Liver (tissue), 9 donors: Measurements from ENCODE around the gene PRIMPOL. TPM values are rescaled to one million over a fixed set of nuclear protein-coding genes. Genes with fewer than 3 reads are reported as not detected.

Experiments used
- DNase-seq: peaks from one replicate; pipeline ENCODE4 v3.0.0-alpha.2; 2017; ENCODE audit warnings: low spot score
- H3K27ac ChIP-seq, 2 donors: one replicate each; pipeline ENCODE4 v1.7.0; 2013; ENCODE audit warnings: inconsistent platforms in 2 of 2, low read length in 2 of 2, control low read depth in 1 of 2, low read depth in 1 of 2, mild to moderate bottlenecking in 1 of 2
- H3K27me3 ChIP-seq, 4 donors: one replicate each; pipeline versions ENCODE4 v1.6.1 to v1.7.0; 2013; ENCODE audit warnings: low read length in 3 of 4, inconsistent platforms in 1 of 4, mild to moderate bottlenecking in 1 of 4, moderate library complexity in 1 of 4; ENCODE audit not compliant: control insufficient read depth in 4 of 4, insufficient read depth in 4 of 4
- H3K36me3 ChIP-seq, 4 donors: one replicate each; pipeline versions ENCODE4 v1.6.1 to v1.7.0; 2013; ENCODE audit warnings: low read length in 3 of 4, mild to moderate bottlenecking in 3 of 4, low read depth in 1 of 4, moderate library complexity in 1 of 4; ENCODE audit not compliant: control insufficient read depth in 4 of 4, insufficient read depth in 3 of 4
- H3K4me1 ChIP-seq, 4 donors: one replicate each; pipeline versions ENCODE4 v1.6.1 to v1.7.0; 2013; ENCODE audit warnings: low read length in 3 of 4, mild to moderate bottlenecking in 3 of 4, moderate library complexity in 1 of 4; ENCODE audit not compliant: control insufficient read depth in 4 of 4, insufficient read depth in 4 of 4
- H3K4me3 ChIP-seq, 3 donors: one replicate each; pipeline versions ENCODE4 v1.6.1 to v1.7.0; 2013; ENCODE audit warnings: low read length in 3 of 3, control low read depth in 1 of 3, low read depth in 1 of 3, mild to moderate bottlenecking in 1 of 3
- H3K9ac ChIP-seq, 2 donors: one replicate each; pipeline ENCODE4 v1.7.0; 2013; ENCODE audit warnings: low read length in 2 of 2, mild to moderate bottlenecking in 2 of 2, moderate library complexity in 2 of 2, control low read depth in 1 of 2, low read depth in 1 of 2
- H3K9me3 ChIP-seq, 4 donors: one replicate each; pipeline versions ENCODE4 v1.6.1 to v1.7.0; 2013; ENCODE audit warnings: low read length in 3 of 4; ENCODE audit not compliant: control insufficient read depth in 4 of 4
- CTCF ChIP-seq: fragments of 150-350 bp; IDR thresholded peaks from 2 replicates; pipeline ENCODE4 v1.5.1; 2017; ENCODE audit warnings: improper control_type of control experiment, low read depth, low read length; ENCODE audit not compliant: missing input control
- HNF4A ChIP-seq, 2 donors: conservative IDR thresholded peaks; 2 replicates each; pipeline ENCODE4 v1.6.1; 2016; ENCODE audit warnings: antibody characterized with exemption in 2 of 2, mild to moderate bottlenecking in 2 of 2
- ZBTB33 ChIP-seq: IDR thresholded peaks from 2 replicates; pipeline ENCODE4 v1.6.1; 2016; ENCODE audit warnings: antibody characterized with exemption
- WGBS: extraction: QIAGEN DNeasy Blood & Tissue Kit; methylation state at CpG from one replicate; pipeline ENCODE4 v1.1.7; 2013; 5-methylcytosine and 5-hydroxymethylcytosine counted together
- polyA plus RNA-seq, 2 donors: library from polyadenylated mRNA; stranded (reverse) in 1 of 2; unstranded in 1 of 2; fragments of 200-250 nt in 1 of 2; fragments of >200 nt in 1 of 2; fragmentation: Nextera tagmentation in 1 of 2; extraction: Ambion mirVana in 1 of 2; gene quantifications; one replicate each; pipeline versions ENCODE4 v1.2.1 to v1.2.3, GENCODE V29; 2013 to 2015
- total RNA-seq, 2 donors: library from RNA; depleted of rRNA; stranded (reverse); fragments of >200 nt; gene quantifications; one replicate each; pipeline ENCODE4 v1.2.3, GENCODE V29; 2014
- donor health status: healthy.
- donor health status: healthy.
- donor health status: healthy.
- donor health status: healthy.
- donor health status: healthy.

The PRIMPOL gene
- total and polyA plus RNA-seq, 4 donors: 2.2 to 7.3 (median 5.5) TPM

DNA sequence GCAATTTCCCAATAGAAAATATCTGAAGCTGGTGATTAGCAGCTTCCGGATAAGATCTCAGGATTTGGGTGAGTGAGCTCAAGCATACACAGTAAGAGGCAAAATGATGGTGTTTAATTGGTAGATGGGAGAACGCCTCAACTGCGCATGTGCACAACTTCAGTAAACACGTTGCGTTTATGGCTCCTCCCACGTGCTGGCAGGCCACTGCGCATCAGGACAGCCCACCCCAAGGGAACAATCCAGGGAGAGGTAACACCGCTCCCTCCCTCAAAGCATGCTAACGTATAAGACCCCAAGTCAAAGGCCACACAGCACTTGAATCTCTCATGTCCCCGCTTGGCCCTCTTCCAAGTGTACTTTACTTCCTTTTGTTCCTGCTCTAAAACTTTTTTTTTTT is 94.7 kb downstream of the PRIMPOL start:
- peaks cover 2 to 36% (median 26%) of the 10 kb centered on the region in 4 donors for H3K4me1 ChIP-seq
- H3K27me3 ChIP-seq: no peaks in the 10 kb centered on the region
- H3K27ac ChIP-seq: no peak overlapping the region
- H3K9ac ChIP-seq: no peak overlapping the region
- WGBS: 91% methylated on average over 10 of the region's 10 CpGs
- no peaks in the 10 kb centered on the region for H3K36me3 ChIP-seq
- H3K4me3 ChIP-seq: no peak overlapping the region
- no peak for DNase-seq
- H3K9me3 ChIP-seq: no peaks in the 10 kb centered on the region
- TF ChIP-seq ZBTB33: no peak
- TF ChIP-seq HNF4A (conservative IDR thresholded peaks at IDR 0.05): no peak
- no peak for TF ChIP-seq CTCF

Other genes starting within 250 kb of the PRIMPOL start
- 10 to 100 TPM; 24.4 to 25.5 TPM for gene IRF2, start 175.2 kb upstream of the PRIMPOL start, total RNA-seq
- gene IRF2, start 175.2 kb upstream of the PRIMPOL start, polyA plus RNA-seq: 10 to 100 TPM; 12.9 to 20.1 TPM
- gene CASP3, start 291 bp upstream of the PRIMPOL start, total RNA-seq: 10 to 100 TPM; 13.2 to 30.1 TPM
- gene CASP3, start 291 bp upstream of the PRIMPOL start, polyA plus RNA-seq: 10 to 100 TPM in 1 of 2 donors, 1 to 10 TPM in 1; 7.8 to 10.4 TPM
- gene CENPU, start 84.4 kb downstream of the PRIMPOL start, total RNA-seq: 10 to 100 TPM in 1 of 2 donors, 1 to 10 TPM in 1; 1.3 to 22.0 TPM
- 1 to 10 TPM; 1.2 to 2.4 TPM for gene CENPU, start 84.4 kb downstream of the PRIMPOL start, polyA plus RNA-seq
- gene ACSL1, start 176.2 kb downstream of the PRIMPOL start, total RNA-seq: 1,000 to 10,000 TPM in 1 of 2 donors, 100 to 1,000 TPM in 1; 210 to 2,226 TPM
- 1,000 to 10,000 TPM in 1 of 2 donors, 100 to 1,000 TPM in 1; 704 to 1,052 TPM for gene ACSL1, start 176.2 kb downstream of the PRIMPOL start, polyA plus RNA-seq